HG02588 (cell line): ENCODE measurements around the gene SLC35B3.
A peak's percentile ranks its signal among the peaks of the same experiment; 100 is the strongest.
"Not testable (repeated sequence)": the region's sequence is repeated elsewhere in the genome, so short reads cannot be mapped to it uniquely, and the experiment has no call there.

Experiments used
- ATAC-seq: cut with Tn5 transposase; IDR thresholded peaks from one replicate; pipeline ENCODE4 v1.9.1; 2021; ENCODE audit warnings: mild to moderate bottlenecking, moderate library complexity; ENCODE audit not compliant: unreplicated experiment

The SLC35B3 gene

GRCh38 chr6:8435093-8435844 is at the start of gene SLC35B3:
TSS of gene SLC35B3 (minus strand) at chr6:8435545.
- ATAC-seq, result peak; percentile 95

DNA sequence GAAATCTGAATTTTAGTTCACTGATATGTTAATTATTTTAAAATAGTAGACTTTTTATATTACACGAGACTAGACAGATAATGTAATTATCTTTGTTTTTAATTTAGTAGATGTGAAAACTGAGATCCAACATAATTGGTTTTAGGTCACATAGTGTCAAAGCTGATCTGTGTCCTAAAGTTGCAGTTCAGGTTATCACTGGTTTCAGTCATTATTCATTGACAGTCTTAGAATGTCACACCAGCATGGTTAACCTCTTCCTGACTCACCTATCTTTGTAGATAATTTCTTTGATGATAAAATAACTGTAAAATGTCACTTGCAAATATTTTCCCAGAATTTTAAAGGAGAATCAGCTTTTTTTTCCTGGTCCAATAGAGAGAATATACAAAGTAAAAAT is 48.3 kb upstream of the SLC35B3 start:
- ATAC-seq, result no peak

- no peak for ATAC-seq
Measured at GRCh38 chr6:8481727-8482126, 46.4 kb upstream of the SLC35B3 start.

DNA sequence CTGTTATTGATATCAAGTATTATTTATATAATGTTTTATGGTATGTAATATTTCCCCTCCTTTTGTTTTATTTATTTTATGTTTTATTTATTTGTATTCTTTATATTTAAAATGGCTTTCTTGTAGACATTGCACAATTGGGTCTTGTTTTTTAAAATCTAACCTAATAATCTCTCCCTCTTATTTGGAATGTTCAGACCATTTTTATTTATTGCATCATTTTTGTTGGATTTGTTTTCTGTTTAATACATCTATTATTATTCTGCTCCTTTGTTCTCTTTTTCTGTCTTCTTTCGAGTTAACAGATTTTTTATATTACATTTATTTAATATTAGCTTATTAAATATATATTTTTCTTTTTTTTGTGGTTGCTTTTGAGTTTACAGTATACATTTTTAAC is 43.1 kb upstream of the SLC35B3 start:
- ATAC-seq, result no peak

GRCh38 chr6:8476656-8477055 is 41.3 kb upstream of the SLC35B3 start:
- ATAC-seq, result no peak

GRCh38 chr6:8468552-8469356 is 33.4 kb upstream of the SLC35B3 start:
- no peak for ATAC-seq

DNA sequence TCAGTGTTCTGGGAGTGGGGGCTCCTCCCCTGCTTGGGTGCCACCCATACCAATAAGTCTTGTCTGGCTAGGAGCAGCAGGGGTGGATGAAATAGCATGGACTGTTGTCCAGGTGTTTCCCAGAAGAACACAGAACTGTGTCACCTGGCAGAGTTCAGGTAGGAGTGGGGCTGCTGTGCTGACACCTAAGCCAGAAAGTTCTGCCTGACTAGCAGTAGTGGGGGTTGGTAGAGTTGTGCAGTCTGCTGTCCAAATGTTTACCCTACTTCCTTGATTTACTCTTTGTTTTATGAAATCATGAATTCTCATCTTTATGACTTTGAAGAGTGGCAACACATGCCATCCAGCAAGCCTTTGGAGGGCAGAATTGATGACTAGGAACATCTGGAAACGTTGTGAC is 27.3 kb upstream of the SLC35B3 start:
- no peak for ATAC-seq

DNA sequence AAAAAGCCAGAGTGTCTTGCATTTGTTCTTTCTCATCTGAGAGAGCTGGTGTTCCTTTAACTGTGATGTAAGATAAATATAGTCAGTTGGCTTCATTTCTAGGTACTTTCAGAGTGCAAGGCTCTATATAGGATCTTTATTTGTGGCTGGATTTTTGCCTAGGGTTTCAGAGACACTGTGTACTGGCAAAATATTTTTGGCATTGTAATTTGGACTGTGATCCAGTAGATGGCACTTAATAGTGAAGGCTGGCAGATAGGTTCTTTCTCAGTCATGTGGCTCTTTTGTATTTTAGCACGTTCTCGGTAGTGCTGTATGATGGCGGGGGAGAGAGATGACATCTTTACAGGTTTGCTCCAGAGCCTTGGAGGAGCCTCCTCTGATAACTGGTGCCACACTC is 26.8 kb upstream of the SLC35B3 start:
- ATAC-seq, result no peak

- no peak for ATAC-seq
Measured at GRCh38 chr6:8446391-8446790, 11.0 kb upstream of the SLC35B3 start.

DNA sequence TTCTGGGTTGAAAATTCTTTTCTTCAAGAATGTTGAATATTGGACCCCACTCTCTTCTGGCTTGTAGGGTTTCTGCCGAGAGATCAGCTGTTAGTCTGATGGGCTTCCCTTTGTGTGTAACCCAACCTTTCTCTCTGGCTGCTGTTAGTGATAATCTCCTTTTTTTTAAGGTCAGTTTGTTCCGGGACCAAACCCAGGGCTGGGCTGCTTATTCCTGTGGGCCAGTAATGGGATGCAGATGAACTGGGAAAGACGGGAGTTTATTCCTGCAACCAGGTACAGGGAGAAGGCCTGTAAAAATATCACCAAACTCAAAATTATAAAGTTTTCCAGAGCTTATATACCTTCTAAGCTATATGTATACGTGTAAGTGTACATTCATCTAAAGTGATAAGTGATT is 10.6 kb upstream of the SLC35B3 start:
- not testable (repeated sequence) for ATAC-seq

- no peak for ATAC-seq
Measured at GRCh38 chr6:8442150-8442549, 6.8 kb upstream of the SLC35B3 start.

GRCh38 chr6:8441452-8441851 is 6.1 kb upstream of the SLC35B3 start:
- no peak for ATAC-seq

DNA sequence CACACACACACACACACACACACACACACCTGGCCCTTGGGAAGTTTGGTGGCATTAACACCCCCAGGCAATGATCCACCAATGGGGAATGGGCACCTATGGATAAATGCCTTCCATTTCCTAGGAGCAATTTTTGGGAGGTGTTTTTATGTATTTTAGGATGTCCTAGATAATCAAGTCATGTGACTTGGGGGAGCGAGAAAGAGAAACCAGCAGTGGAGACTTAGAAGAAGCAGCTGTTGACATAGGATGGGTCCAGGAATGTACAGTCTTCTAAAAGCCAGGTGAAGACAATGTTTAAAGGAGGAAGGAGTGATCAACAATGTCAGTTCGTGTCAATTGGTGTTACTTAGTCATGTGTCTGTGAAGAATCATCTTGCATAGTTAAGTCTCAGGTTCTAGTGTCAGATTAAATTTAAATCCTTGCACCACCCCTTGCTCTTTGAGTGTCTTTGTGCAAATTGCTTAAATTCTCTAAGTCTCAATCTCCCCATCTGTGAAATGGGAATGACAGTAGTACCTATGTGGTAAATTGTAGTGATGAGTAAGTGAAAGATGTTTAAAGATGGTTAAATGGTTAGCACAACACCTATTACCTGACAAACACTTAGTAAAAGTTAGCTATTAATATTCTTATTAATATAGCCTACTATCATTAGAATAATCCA is 4.4 kb upstream of the SLC35B3 start:
- ATAC-seq, result no peak

DNA sequence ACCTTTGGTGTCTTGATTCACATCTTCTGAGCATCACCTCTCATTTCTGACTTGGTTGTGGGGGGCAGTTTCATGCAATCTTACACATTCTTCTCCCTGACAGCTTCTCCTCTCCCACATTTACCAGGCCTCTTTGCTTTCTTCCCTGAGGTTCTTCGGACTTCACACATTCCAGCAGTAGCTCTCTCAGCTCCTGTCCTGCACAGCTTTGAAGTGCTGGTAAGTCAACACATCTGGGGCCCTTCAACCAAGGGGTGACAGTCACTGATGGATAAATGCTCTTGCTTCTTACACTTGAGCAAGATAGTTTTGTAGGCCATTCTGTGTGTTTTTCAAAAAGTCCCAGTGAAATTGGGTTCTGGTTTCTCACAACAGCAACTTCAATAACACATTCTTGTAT is 2.5 kb upstream of the SLC35B3 start:
- no peak for ATAC-seq

- ATAC-seq, result no peak
Measured at GRCh38 chr6:8436966-8437365, 1.6 kb upstream of the SLC35B3 start.

- no peak for ATAC-seq
Measured at GRCh38 chr6:8435845-8436168, 462 bp upstream of the SLC35B3 start.

DNA sequence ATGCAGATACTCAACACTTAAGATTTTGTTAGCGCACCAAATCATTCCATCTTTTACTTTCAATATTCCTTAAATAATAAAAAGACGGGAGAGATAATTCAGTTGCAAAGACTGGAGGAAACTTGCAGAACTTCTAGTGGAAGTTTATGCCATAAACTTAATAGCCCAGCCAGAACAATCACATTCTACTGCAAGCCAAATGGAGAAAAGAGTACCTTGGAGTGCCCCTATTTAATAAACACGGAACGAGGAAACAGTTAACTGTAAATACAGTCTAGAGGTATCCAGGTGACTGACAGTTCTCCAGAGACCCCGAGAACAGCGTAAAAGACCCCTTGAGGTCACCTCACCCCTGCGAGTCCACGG is 635 bp downstream of the SLC35B3 start:
- ATAC-seq, result peak; percentile 23

DNA sequence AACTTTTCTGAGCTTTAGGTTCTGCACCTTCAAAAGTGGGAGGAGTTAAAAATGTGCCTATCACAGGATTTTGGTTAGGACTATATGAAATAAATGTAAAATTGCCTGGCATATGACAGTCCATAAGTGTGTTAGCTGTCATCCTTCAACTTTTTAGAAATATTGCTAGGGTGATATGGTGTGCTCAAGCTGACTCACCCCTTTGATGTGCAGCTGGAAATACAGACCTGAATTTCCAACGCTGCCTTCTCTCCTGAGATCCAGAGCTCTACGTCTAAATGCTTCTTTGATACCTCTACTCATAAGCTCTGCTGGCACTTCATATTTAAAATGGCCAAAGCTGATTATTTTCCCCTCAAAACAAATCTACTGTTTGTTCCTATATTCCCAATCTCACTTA is 2.7 kb downstream of the SLC35B3 start:
- ATAC-seq, result no peak

DNA sequence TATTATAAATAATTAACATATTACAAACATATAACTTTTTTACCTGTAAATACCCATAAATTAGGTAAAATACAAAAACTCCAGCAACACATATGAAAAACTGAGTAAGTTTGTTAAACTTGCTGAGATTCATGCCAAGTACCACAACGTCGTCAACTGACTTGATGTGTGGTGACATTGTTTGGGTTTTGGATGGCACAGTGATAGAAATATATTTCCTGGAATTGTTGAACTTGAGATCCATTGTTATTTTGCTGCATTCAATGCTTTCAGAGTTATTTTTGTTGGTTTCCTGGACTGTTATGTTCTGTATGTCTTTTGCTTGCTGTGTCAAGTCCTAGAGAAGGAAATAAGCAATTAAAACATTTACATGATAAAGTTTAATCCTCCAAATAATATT is 5.5 kb downstream of the SLC35B3 start:
- ATAC-seq, result no peak

DNA sequence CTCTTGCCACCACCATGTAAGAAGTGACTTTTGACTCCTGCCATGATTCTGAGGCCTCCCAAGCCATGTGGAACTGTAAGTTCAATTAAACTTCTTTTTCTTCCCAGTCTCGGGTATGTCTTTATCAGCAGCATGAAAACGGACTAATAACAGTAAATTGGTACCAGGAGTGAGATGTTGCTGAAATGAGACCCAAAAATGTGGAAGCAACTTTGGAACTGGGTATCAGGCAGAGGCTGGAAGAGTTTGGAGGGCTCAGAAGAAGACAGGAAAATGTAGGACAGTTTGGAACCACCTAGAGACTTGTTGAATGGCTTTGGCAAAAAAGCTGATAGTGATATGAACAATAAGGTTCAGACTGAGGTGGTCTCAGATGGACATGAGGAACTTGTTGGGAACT is 8.8 kb downstream of the SLC35B3 start:
- not testable (repeated sequence) for ATAC-seq

DNA sequence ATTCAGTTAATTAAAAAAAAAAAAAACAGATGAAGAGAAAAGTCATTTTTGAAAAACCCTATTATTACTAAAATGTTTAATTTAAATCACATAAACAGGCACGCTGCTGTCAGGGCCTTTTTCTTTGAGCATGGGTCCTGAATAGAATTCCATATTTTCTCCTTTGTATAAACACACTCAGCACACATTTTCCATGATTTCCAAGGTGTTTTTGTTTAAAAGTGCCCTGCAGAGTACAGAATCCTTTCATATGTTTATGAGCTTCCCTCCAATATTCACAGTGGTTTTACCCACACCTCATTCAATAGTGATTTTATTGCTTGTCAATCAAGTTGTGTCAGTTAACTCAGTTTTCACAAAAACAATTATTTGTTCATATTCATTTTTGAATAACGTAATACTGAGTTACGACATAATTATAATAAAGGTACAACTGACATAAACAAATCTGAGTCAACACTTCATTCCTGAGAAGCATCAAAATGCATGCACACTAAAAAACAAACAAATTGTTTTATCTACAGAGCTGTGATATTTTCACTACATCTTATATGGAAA is 15.2 kb downstream of the SLC35B3 start:
- no peak for ATAC-seq

- ATAC-seq, result no peak
Measured at GRCh38 chr6:8415913-8416312, 19.4 kb downstream of the SLC35B3 start.
